IMR-90 (cell line): ENCODE data around the gene FBXL19. TPM values are rescaled to one million over a fixed set of nuclear protein-coding genes. Genes with fewer than 3 reads are reported as not detected.

Experiments used
- ATAC-seq: fragments of 200-7000 bp; cut with Tn5 transposase; 2 replicates; pipeline ENCODE4 v1.9.1; 2020; ENCODE audit warnings: low read depth, mild to moderate bottlenecking, moderate library complexity
- BruUV-seq: library from RNA; stranded (reverse); fragments of 400-500 nt; replicated peaks from 2 replicates; lab custom pipeline; 2021; lab: Mats Ljungman, UMichigan
- CTCF ChIA-PET: fragments of 300-600 bp; formaldehyde crosslinking; extraction: SDS; loops from one replicate; lab custom pipeline; 2021; ENCODE audit warnings: antibody characterized with exemption; lab: Yijun Ruan, JAX
- POLR2A ChIA-PET: fragments of 300-600 bp; sonication (Branson Sonifier 250); formaldehyde crosslinking; loops from one replicate; lab custom pipeline; 2022; ENCODE audit warnings: antibody characterized with exemption; ENCODE audit not compliant: unreplicated experiment; lab: Charles Lee
- DNase-seq: peaks from one replicate; pipeline ENCODE4 v3.0.0; 2013
- H2AFZ ChIP-seq: replicated peaks from 2 replicates; pipeline ENCODE3; 2013; ENCODE audit warnings: low read length, mild to moderate bottlenecking; ENCODE audit not compliant: poor library complexity
- H2AK5ac ChIP-seq: 2 replicates; pipeline ENCODE4 v1.6.1; 2013; ENCODE audit warnings: low read depth, low read length, inconsistent platforms
- H2AK9ac ChIP-seq: replicated peaks from 2 replicates; pipeline ENCODE3; 2013; ENCODE audit warnings: mild to moderate bottlenecking, low read depth, low read length, moderate library complexity; ENCODE audit not compliant: poor library complexity
- H2BK120ac ChIP-seq: 2 replicates; pipeline ENCODE4 v1.6.1; 2013; ENCODE audit warnings: low read depth, low read length, inconsistent platforms
- H2BK15ac ChIP-seq: 3 replicates; pipeline ENCODE4 v1.6.1; 2013; ENCODE audit warnings: low read depth, low read length, inconsistent platforms
- H2BK20ac ChIP-seq: 2 replicates; pipeline ENCODE4 v1.6.1; 2013; ENCODE audit warnings: low read depth, mild to moderate bottlenecking, inconsistent platforms, low read length, moderate library complexity
- H2BK5ac ChIP-seq: 2 replicates; pipeline ENCODE4 v1.6.1; 2013; ENCODE audit warnings: mild to moderate bottlenecking, low read depth, low read length, inconsistent platforms; ENCODE audit not compliant: poor library complexity, severe bottlenecking
- H3K14ac ChIP-seq: replicated peaks from 2 replicates; pipeline ENCODE4 v1.6.1; 2013; ENCODE audit warnings: low read depth, low read length, inconsistent platforms
- H3K18ac ChIP-seq: 2 replicates; pipeline ENCODE4 v1.6.1; 2013; ENCODE audit warnings: low read depth, low read length, control low read depth
- H3K23ac ChIP-seq: 2 replicates; pipeline ENCODE4 v1.6.1; 2013; ENCODE audit warnings: low read depth, low read length, inconsistent platforms
- H3K27ac ChIP-seq: 2 replicates; pipeline ENCODE4 v1.5.1; 2013; ENCODE audit warnings: mild to moderate bottlenecking, control low read depth, low read length; ENCODE audit not compliant: insufficient read depth
- H3K27me3 ChIP-seq: 2 replicates; pipeline ENCODE4 v1.6.1; 2013; ENCODE audit warnings: low read length; ENCODE audit not compliant: control insufficient read depth, insufficient read depth
- H3K36me3 ChIP-seq: 2 replicates; pipeline ENCODE4 v1.6.1; 2013; ENCODE audit warnings: low read length, mixed read lengths; ENCODE audit not compliant: control insufficient read depth, insufficient read depth
- H3K4ac ChIP-seq: 2 replicates; pipeline ENCODE4 v1.6.1; 2013; ENCODE audit warnings: low read depth, low read length, inconsistent platforms
- H3K4me1 ChIP-seq: 2 replicates; pipeline ENCODE4 v1.6.1; 2013; ENCODE audit warnings: low read length, mixed read lengths; ENCODE audit not compliant: control insufficient read depth, insufficient read depth
- H3K4me2 ChIP-seq: 2 replicates; pipeline ENCODE4 v1.6.1; 2013; ENCODE audit warnings: low read depth, mild to moderate bottlenecking, control low read depth, low read length, moderate library complexity
- H3K4me3 ChIP-seq: 2 replicates; pipeline ENCODE4 v1.5.1; 2013; ENCODE audit warnings: low read depth, mild to moderate bottlenecking, control low read depth, low read length, moderate library complexity; ENCODE audit not compliant: insufficient read depth
- H3K56ac ChIP-seq: 2 replicates; pipeline ENCODE4 v1.6.1; 2013; ENCODE audit warnings: low read length, inconsistent platforms; ENCODE audit not compliant: insufficient read depth; ENCODE audit errors: extremely low read depth
- H3K79me1 ChIP-seq, 2 experiments: 2 replicates each; pipeline ENCODE4 v1.6.1; 2013; ENCODE audit warnings: low read length in 2 of 2, inconsistent platforms in 1 of 2, low read depth in 1 of 2
- H3K9ac ChIP-seq: 2 replicates; pipeline ENCODE4 v1.6.1; 2013; ENCODE audit warnings: low read depth, low read length, control low read depth
- H3K9me1 ChIP-seq: 2 replicates; pipeline ENCODE4 v1.6.1; 2013; ENCODE audit warnings: low read length, inconsistent platforms; ENCODE audit not compliant: insufficient read depth
- H3K9me3 ChIP-seq: 2 replicates; pipeline ENCODE4 v1.6.1; 2013; ENCODE audit warnings: low read length; ENCODE audit not compliant: control insufficient read depth, insufficient read depth
- H4K20me1 ChIP-seq: 2 replicates; pipeline ENCODE4 v1.6.1; 2013; ENCODE audit warnings: low read length, inconsistent platforms; ENCODE audit not compliant: insufficient read depth
- H4K5ac ChIP-seq: 2 replicates; pipeline ENCODE4 v1.6.1; 2013; ENCODE audit warnings: mild to moderate bottlenecking, low read depth, low read length, control low read depth
- H4K8ac ChIP-seq, 2 experiments: 2 replicates each; pipeline ENCODE4 v1.6.1; 2013; ENCODE audit warnings: low read depth in 2 of 2, low read length in 2 of 2, control low read depth in 1 of 2, inconsistent platforms in 1 of 2
- H4K91ac ChIP-seq: 2 replicates; pipeline ENCODE4 v1.6.1; 2013; ENCODE audit warnings: low read depth, low read length, inconsistent platforms; ENCODE audit not compliant: insufficient read depth
- BHLHE40 ChIP-seq: fragments of 150-350 bp; IDR thresholded peaks from 2 replicates; pipeline ENCODE4 v1.6.1; 2016; ENCODE audit warnings: mild to moderate bottlenecking, low read depth, low read length
- CEBPB ChIP-seq: IDR thresholded peaks from 2 replicates; pipeline ENCODE4 v1.6.1; 2012; ENCODE audit warnings: low read depth, low read length, improper control_type of control experiment
- CHD1 ChIP-seq: IDR thresholded peaks from 2 replicates; pipeline ENCODE4 v1.6.1; 2012; ENCODE audit warnings: low read depth, low read length, improper control_type of control experiment
- CTCF ChIP-seq: conservative IDR thresholded peaks from 2 replicates; pipeline ENCODE4 v1.5.1; 2012; ENCODE audit warnings: mild to moderate bottlenecking, low read depth, low read length, improper control_type of control experiment
- ELK1 ChIP-seq: fragments of 150-350 bp; IDR thresholded peaks from 2 replicates; pipeline ENCODE4 v1.6.1; 2016; ENCODE audit warnings: low read depth, mild to moderate bottlenecking, low read length, moderate library complexity, borderline replicate concordance
- FOS ChIP-seq: fragments of 150-350 bp; IDR thresholded peaks from 2 replicates; pipeline ENCODE4 v1.6.1; 2016; ENCODE audit warnings: low read depth, low read length
- MAFK ChIP-seq: IDR thresholded peaks from 2 replicates; pipeline ENCODE4 v1.6.1; 2012; ENCODE audit warnings: low read depth, low read length, improper control_type of control experiment
- MAZ ChIP-seq: IDR thresholded peaks from 2 replicates; pipeline ENCODE4 v1.6.1; 2012; ENCODE audit warnings: low read depth, mild to moderate bottlenecking, low read length, improper control_type of control experiment, moderate library complexity, borderline replicate concordance
- MXI1 ChIP-seq: IDR thresholded peaks from 2 replicates; pipeline ENCODE4 v1.6.1; 2012; ENCODE audit warnings: low read depth, mild to moderate bottlenecking, low read length, moderate library complexity, borderline replicate concordance
- NFE2L2 ChIP-seq: fragments of 150-350 bp; IDR thresholded peaks from 2 replicates; pipeline ENCODE4 v1.6.1; 2016; ENCODE audit warnings: low read depth, mild to moderate bottlenecking, low read length
- POLR2A ChIP-seq: IDR thresholded peaks from 2 replicates; pipeline ENCODE4 v1.6.1; 2012; ENCODE audit warnings: mild to moderate bottlenecking, low read depth, low read length
- RAD21 ChIP-seq: IDR thresholded peaks from 2 replicates; pipeline ENCODE4 v1.6.1; 2012; ENCODE audit warnings: low read length, improper control_type of control experiment
- RCOR1 ChIP-seq: IDR thresholded peaks from 2 replicates; pipeline ENCODE4 v1.6.1; 2012; ENCODE audit warnings: mild to moderate bottlenecking, low read length, improper control_type of control experiment; ENCODE audit not compliant: insufficient replicate concordance
- RFX5 ChIP-seq: IDR thresholded peaks from 2 replicates; pipeline ENCODE4 v1.8.0; 2012; ENCODE audit warnings: low read depth, mild to moderate bottlenecking, low read length, moderate library complexity
- SMC3 ChIP-seq: fragments of 150-350 bp; IDR thresholded peaks from 2 replicates; pipeline ENCODE4 v1.6.1; 2016; ENCODE audit warnings: low read depth, mild to moderate bottlenecking, antibody characterized with exemption, low read length, moderate library complexity
- USF2 ChIP-seq: fragments of 150-350 bp; IDR thresholded peaks from 2 replicates; pipeline ENCODE4 v1.6.1; 2017; ENCODE audit warnings: mild to moderate bottlenecking, antibody characterized with exemption, low read length, low read depth
- WGBS, 2 experiments: methylation state at CpG; one replicate each; pipeline versions ENCODE4 v1.1.5 to v1.1.7; 2013; ENCODE audit warnings: missing lambda C conversion rate in 2 of 2; ENCODE audit not compliant: insufficient read length in 1 of 2; ENCODE audit errors: extremely low coverage in 2 of 2; 5-methylcytosine and 5-hydroxymethylcytosine counted together
- dilution Hi-C: fragments of 300-500 bp; cut with HindIII; formaldehyde crosslinking; loops from one replicate; pipeline ENCODE4 v1.14.3; 2018; ENCODE audit warnings: low sequenced_read_pairs; ENCODE audit not compliant: unreplicated experiment
- in situ Hi-C: fragments of 300-500 bp; cut with MboI; formaldehyde crosslinking; loops from 3 replicates; pipeline ENCODE4 v1.14.3; 2019; ENCODE audit warnings: low sequenced_read_pairs, inconsistent platforms, mixed read lengths
- intact Hi-C: fragments of 100-400 bp; cut with micrococcal nuclease; formaldehyde crosslinking; loops from 2 replicates; pipeline ENCODE4 v1.10.0; 2022
- polyA plus RNA-seq, 3 experiments: library from polyadenylated mRNA; depleted of rRNA; stranded (reverse); fragments of >200 nt; gene quantifications; 2 replicates each; pipeline ENCODE4 v1.2.3, GENCODE V29; 2012; ENCODE audit warnings: low replicate concordance in 1 of 3
- total RNA-seq: library from RNA; depleted of rRNA; stranded (reverse); fragments of >200 nt; gene quantifications from 2 replicates; pipeline ENCODE4 v1.2.3, GENCODE V29; 2012

FBXL19 gene
- total and polyA plus RNA-seq, 2 of the 4 experiments (the other 2 are of a cell fraction), result 5.0 to 13.8 TPM

GRCh38 chr16:30886145-30886544, 37.2 kb upstream of the FBXL19 start:
- no peak overlapping the region for H3K27ac ChIP-seq
- no peak overlapping the region for H3K9ac ChIP-seq
- H3K18ac ChIP-seq, result no peak overlapping the region
- intact Hi-C loops, result no loop called here
- ATAC-seq (no peak), DNase-seq (no peak)
- no peaks in the 10 kb centered on the region for H3K4me1 ChIP-seq
- H3K27me3 ChIP-seq, result no peaks in the 10 kb centered on the region
- H3K14ac ChIP-seq, result no peak overlapping the region
- no peaks in the 10 kb centered on the region for H4K20me1 ChIP-seq
- H2BK15ac ChIP-seq, result no peak overlapping the region
- H3K36me3 ChIP-seq, result peaks cover 46% of the 10 kb centered on the region
- POLR2A ChIA-PET, result no interaction called here
- no peak overlapping the region for H4K91ac ChIP-seq
- H2BK20ac ChIP-seq, result no peak overlapping the region
- no peak overlapping the region for H3K4me2 ChIP-seq
- 100% methylated on average over 1 of the region's 1 CpG; no CpG with 5 or more reads in 1 of the 2 experiments for whole genome bisulfite sequencing, 2 experiments
- CTCF ChIA-PET, result no interaction called here
- no peak overlapping the region for H2AFZ ChIP-seq
- H3K9me3 ChIP-seq, result no peaks in the 10 kb centered on the region
- no peak overlapping the region for H3K4me3 ChIP-seq
- H2AK5ac ChIP-seq, result no peak overlapping the region
- H4K8ac ChIP-seq, result no peak overlapping the region
- H3K79me1 ChIP-seq, result peaks cover 8 to 51% of the 10 kb centered on the region in 2 experiments
- H3K4ac ChIP-seq, result no peak overlapping the region
- in situ Hi-C loops, result no loop called here
- H2BK5ac ChIP-seq, result no peak overlapping the region
- no peak overlapping the region for H3K23ac ChIP-seq
- no peak overlapping the region for H2BK120ac ChIP-seq
- no peak overlapping the region for H4K5ac ChIP-seq
- dilution Hi-C loops, result no loop called here
- no peak overlapping the region for H3K56ac ChIP-seq
- H2AK9ac ChIP-seq, result no peak overlapping the region
- TF ChIP-seq POLR2A, result no peak
- no peak for TF ChIP-seq SMC3
- TF ChIP-seq ELK1, result no peak
- TF ChIP-seq CTCF, result no peak
- TF ChIP-seq CEBPB, result no peak
- no peak for TF ChIP-seq NFE2L2
- no peak for TF ChIP-seq RAD21
- TF ChIP-seq MAFK, result no peak
- TF ChIP-seq FOS, result no peak
- no peak for TF ChIP-seq BHLHE40
- no peak for TF ChIP-seq RFX5
- no peak for TF ChIP-seq USF2
- no peak for TF ChIP-seq CHD1
- TF ChIP-seq MAZ, result no peak
- TF ChIP-seq MXI1, result no peak
- TF ChIP-seq RCOR1, result no peak
- BruUV-seq, result no TSS peak
- H3K9me1 ChIP-seq, result no peaks in the 10 kb centered on the region
